WERI-Rb-1 (cell line): ENCODE measurements around the gene RAB3C.

Experiments used
- DNase-seq: peaks from one replicate; pipeline ENCODE4 v3.0.0-alpha.2; 2020
- H3K27ac ChIP-seq: fragments of 250-450 bp; sonication (Bioruptor Pico); 2 replicates; pipeline ENCODE4 v1.5.1; 2020; ENCODE audit warnings: mild to moderate bottlenecking, moderate library complexity
- H3K27me3 ChIP-seq: fragments of 250-450 bp; sonication (Bioruptor Pico); 2 replicates; pipeline ENCODE4 v1.5.1; 2021; ENCODE audit warnings: mild to moderate bottlenecking, low read depth, moderate library complexity; ENCODE audit not compliant: insufficient read depth, severe bottlenecking
- H3K36me3 ChIP-seq: fragments of 250-450 bp; sonication (Bioruptor Pico); 2 replicates; pipeline ENCODE4 v1.5.1; 2020; ENCODE audit warnings: mild to moderate bottlenecking, moderate library complexity
- H3K4me3 ChIP-seq: 2 replicates; pipeline ENCODE4 v1.5.1; 2011; ENCODE audit warnings: low read depth, mild to moderate bottlenecking, control low read depth, low read length
- H3K9me3 ChIP-seq: fragments of 250-450 bp; sonication (Bioruptor Pico); 2 replicates; pipeline ENCODE4 v1.5.1; 2021; ENCODE audit warnings: mild to moderate bottlenecking, moderate library complexity; ENCODE audit not compliant: severe bottlenecking
- CTCF ChIP-seq: IDR thresholded peaks from 2 replicates; pipeline ENCODE4 v1.5.1; 2011; ENCODE audit warnings: low read depth, mild to moderate bottlenecking, control low read depth, inconsistent platforms, low read length

Gene RAB3C

GRCh38 chr5:58666598-58667581 lies 84.0 kb downstream of the RAB3C start:
- no peaks in the 10 kb centered on the region for H3K9me3 ChIP-seq
- no peak for DNase-seq
- no peaks in the 10 kb centered on the region for H3K36me3 ChIP-seq
- H3K27me3 ChIP-seq = no peaks in the 10 kb centered on the region
- H3K4me3 ChIP-seq = no peak overlapping the region
- TF ChIP-seq CTCF = no peak
- no peak overlapping the region for H3K27ac ChIP-seq

GRCh38 chr5:58670582-58670981 lies 87.7 kb downstream of the RAB3C start:
- no peak overlapping the region for H3K27ac ChIP-seq
- no peak overlapping the region for H3K4me3 ChIP-seq
- H3K9me3 ChIP-seq = no peaks in the 10 kb centered on the region
- no peaks in the 10 kb centered on the region for H3K36me3 ChIP-seq
- no peak for DNase-seq
- H3K27me3 ChIP-seq = no peaks in the 10 kb centered on the region
- TF ChIP-seq CTCF = no peak

GRCh38 chr5:58671155-58671554 lies 88.3 kb downstream of the RAB3C start:
- no peak overlapping the region for H3K27ac ChIP-seq
- no peak overlapping the region for H3K4me3 ChIP-seq
- no peak for TF ChIP-seq CTCF
- no peaks in the 10 kb centered on the region for H3K36me3 ChIP-seq
- H3K9me3 ChIP-seq = no peaks in the 10 kb centered on the region
- no peaks in the 10 kb centered on the region for H3K27me3 ChIP-seq
- DNase-seq = no peak

GRCh38 chr5:58672521-58672920 lies 89.6 kb downstream of the RAB3C start:
- DNase-seq = no peak
- H3K27ac ChIP-seq = no peak overlapping the region
- no peak for TF ChIP-seq CTCF
- H3K4me3 ChIP-seq = no peak overlapping the region
- H3K27me3 ChIP-seq = no peaks in the 10 kb centered on the region
- H3K9me3 ChIP-seq = no peaks in the 10 kb centered on the region
- H3K36me3 ChIP-seq = no peaks in the 10 kb centered on the region

- no peaks in the 10 kb centered on the region for H3K36me3 ChIP-seq
- H3K27me3 ChIP-seq = no peaks in the 10 kb centered on the region
- DNase-seq = no peak
- no peak for TF ChIP-seq CTCF
- no peak overlapping the region for H3K27ac ChIP-seq
- H3K9me3 ChIP-seq = no peaks in the 10 kb centered on the region
- H3K4me3 ChIP-seq = no peak overlapping the region
Observed at GRCh38 chr5:58674070-58674469, 91.2 kb downstream of the RAB3C start.

DNA sequence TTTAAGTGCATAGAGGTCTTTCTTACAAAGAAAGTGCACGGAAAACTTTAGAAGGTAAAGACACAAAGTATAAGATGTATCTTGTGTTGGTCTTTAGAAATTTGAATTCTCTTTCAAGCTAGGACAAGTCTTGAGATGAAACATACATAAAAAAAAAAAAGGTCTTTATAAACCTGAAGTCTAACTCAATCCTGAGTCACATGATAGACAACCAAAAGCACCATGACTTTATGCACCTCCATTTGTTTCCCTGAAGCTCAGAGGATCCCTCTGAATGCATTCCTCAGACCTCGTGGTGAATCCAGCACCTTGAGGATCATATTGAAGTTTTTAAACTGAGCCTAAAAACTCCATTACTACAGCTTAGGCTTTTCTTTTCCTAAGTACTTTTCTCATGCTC lies 91.8 kb downstream of the RAB3C start:
- no peaks in the 10 kb centered on the region for H3K36me3 ChIP-seq
- H3K27ac ChIP-seq = no peak overlapping the region
- TF ChIP-seq CTCF = no peak
- H3K4me3 ChIP-seq = no peak overlapping the region
- no peaks in the 10 kb centered on the region for H3K9me3 ChIP-seq
- no peaks in the 10 kb centered on the region for H3K27me3 ChIP-seq
- DNase-seq = no peak
